Amygdala (tissue), 56 donors: ENCODE measurements around the gene CNPY2.
"Not testable (repeated sequence)": the region's sequence is repeated elsewhere in the genome, so short reads cannot be mapped to it uniquely, and the experiment has no call there.

Experiments
- DNase-seq, 56 donors: peaks; one replicate each; lab custom pipeline; 2025; lab: John Stamatoyannopoulos, UW

The CNPY2 gene

GRCh38 chr12:56315622-56316473, at the start of gene CNPY2:
Gene CNPY2 (minus strand): TSS chr12:56315988. CDS start chr12:56315217, 771 bp downstream.
- peak; percentile 53 to 98 (median 91) for DNase-seq

- DNase-seq = no peak
Measured at GRCh38 chr12:56362130-56363059, 46.6 kb upstream of the CNPY2 start, which contains the start of gene APOF. Gene APOF (minus strand): TSS chr12:56362857. CDS start chr12:56362745, 112 bp downstream.

- DNase-seq = no peak
Measured at GRCh38 chr12:56361487-56362129, 45.8 kb upstream of the CNPY2 start.

- peak; percentile 58 to 100 (median 99) for DNase-seq
Measured at GRCh38 chr12:56359851-56360767, 44.3 kb upstream of the CNPY2 start, which contains the start of gene STAT2. Gene STAT2 (minus strand): TSS chr12:56360107. CDS start chr12:56356571, 3,536 bp downstream.

- peak in 35 of 56 donors; percentile 6 to 76 (median 33) for DNase-seq
Measured at GRCh38 chr12:56358836-56359532, 43.2 kb upstream of the CNPY2 start.

- DNase-seq = no peak
Measured at GRCh38 chr12:56351325-56351724, 35.5 kb upstream of the CNPY2 start.

GRCh38 chr12:56350662-56351061, 34.9 kb upstream of the CNPY2 start:
- DNase-seq = no peak

GRCh38 chr12:56348776-56349175, 33.0 kb upstream of the CNPY2 start:
- DNase-seq = no peak

- not testable (repeated sequence) for DNase-seq
Measured at GRCh38 chr12:56347255-56347654, 31.5 kb upstream of the CNPY2 start.

GRCh38 chr12:56346675-56347074, 30.9 kb upstream of the CNPY2 start:
- DNase-seq = no peak

- not testable (repeated sequence) for DNase-seq
Measured at GRCh38 chr12:56342290-56342689, 26.5 kb upstream of the CNPY2 start.

GRCh38 chr12:56341616-56342015, 25.8 kb upstream of the CNPY2 start:
- no peak for DNase-seq

- DNase-seq = no peak
Measured at GRCh38 chr12:56339158-56339422, 23.3 kb upstream of the CNPY2 start.

- DNase-seq = no peak
Measured at GRCh38 chr12:56338308-56339157, 22.7 kb upstream of the CNPY2 start, which contains the start of gene IL23A. Gene IL23A (plus strand): TSS chr12:56338884. CDS start chr12:56339045, 161 bp downstream.

- no peak for DNase-seq
Measured at GRCh38 chr12:56337753-56338251, 22.0 kb upstream of the CNPY2 start.

GRCh38 chr12:56336361-56337167, 20.8 kb upstream of the CNPY2 start:
- peak in 12 of 56 donors; percentile 6 to 47 (median 8) for DNase-seq

GRCh38 chr12:56335527-56335926, 19.7 kb upstream of the CNPY2 start:
- DNase-seq = not testable (repeated sequence)
